A549 (cell line): Measurements from ENCODE around the gene REV1.

Source experiments
- CBX2 ChIP-seq: fragments of 200-600 bp; sonication (generic); IDR thresholded peaks from 2 replicates; pipeline ENCODE4 v1.6.1; 2016; ENCODE audit warnings: low read depth, mild to moderate bottlenecking, borderline replicate concordance
- CHD2 ChIP-seq: fragments of 150-350 bp; IDR thresholded peaks from 2 replicates; pipeline ENCODE4 v1.6.1; 2014; ENCODE audit warnings: low read length; ENCODE audit not compliant: partially characterized antibody
- ESRRA ChIP-seq: fragments of 150-350 bp; IDR thresholded peaks from 2 replicates; pipeline ENCODE4 v1.6.1; 2014; ENCODE audit warnings: mild to moderate bottlenecking, low read length, borderline replicate concordance
- MAFK ChIP-seq: fragments of 450-650 bp; IDR thresholded peaks from 2 replicates; pipeline ENCODE4 v1.6.1; 2014; ENCODE audit not compliant: partially characterized antibody
- MAX ChIP-seq: IDR thresholded peaks from 2 replicates; pipeline ENCODE4 v1.6.1; 2012
- RFX5 ChIP-seq: fragments of 450-650 bp; IDR thresholded peaks from 2 replicates; pipeline ENCODE4 v1.7.1; 2014; ENCODE audit warnings: antibody characterized with exemption, mild to moderate bottlenecking, moderate library complexity
- TP53 ChIP-seq: fragments of 250-450 bp; sonication (Bioruptor Pico); IDR thresholded peaks from 2 replicates; pipeline ENCODE4 v1.5.0; 2021; ENCODE audit warnings: mild to moderate bottlenecking, moderate library complexity
- TF ChIP-seq, protein P1 (sequence below): fragments of >200 bp; sonication (Bioruptor Twin); formaldehyde crosslinking; IDR thresholded peaks from 3 replicates; pipeline ENCODE4 v1.5.1; 2016
- TF ChIP-seq, protein P2 (sequence below): IDR thresholded peaks from 2 replicates; pipeline ENCODE4 v1.6.1; 2012; ENCODE audit warnings: low read depth, borderline replicate concordance

- TF ChIP-seq, protein P1, sequence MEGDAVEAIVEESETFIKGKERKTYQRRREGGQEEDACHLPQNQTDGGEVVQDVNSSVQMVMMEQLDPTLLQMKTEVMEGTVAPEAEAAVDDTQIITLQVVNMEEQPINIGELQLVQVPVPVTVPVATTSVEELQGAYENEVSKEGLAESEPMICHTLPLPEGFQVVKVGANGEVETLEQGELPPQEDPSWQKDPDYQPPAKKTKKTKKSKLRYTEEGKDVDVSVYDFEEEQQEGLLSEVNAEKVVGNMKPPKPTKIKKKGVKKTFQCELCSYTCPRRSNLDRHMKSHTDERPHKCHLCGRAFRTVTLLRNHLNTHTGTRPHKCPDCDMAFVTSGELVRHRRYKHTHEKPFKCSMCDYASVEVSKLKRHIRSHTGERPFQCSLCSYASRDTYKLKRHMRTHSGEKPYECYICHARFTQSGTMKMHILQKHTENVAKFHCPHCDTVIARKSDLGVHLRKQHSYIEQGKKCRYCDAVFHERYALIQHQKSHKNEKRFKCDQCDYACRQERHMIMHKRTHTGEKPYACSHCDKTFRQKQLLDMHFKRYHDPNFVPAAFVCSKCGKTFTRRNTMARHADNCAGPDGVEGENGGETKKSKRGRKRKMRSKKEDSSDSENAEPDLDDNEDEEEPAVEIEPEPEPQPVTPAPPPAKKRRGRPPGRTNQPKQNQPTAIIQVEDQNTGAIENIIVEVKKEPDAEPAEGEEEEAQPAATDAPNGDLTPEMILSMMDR = no peak
- TF ChIP-seq MAFK (no peak), MAX (no peak), ESRRA (no peak), TP53 (CRISPR knock-in tag) (no peak), CHD2 (no peak), RFX5 (no peak), CBX2 (no peak)
- TF ChIP-seq, protein P2, sequence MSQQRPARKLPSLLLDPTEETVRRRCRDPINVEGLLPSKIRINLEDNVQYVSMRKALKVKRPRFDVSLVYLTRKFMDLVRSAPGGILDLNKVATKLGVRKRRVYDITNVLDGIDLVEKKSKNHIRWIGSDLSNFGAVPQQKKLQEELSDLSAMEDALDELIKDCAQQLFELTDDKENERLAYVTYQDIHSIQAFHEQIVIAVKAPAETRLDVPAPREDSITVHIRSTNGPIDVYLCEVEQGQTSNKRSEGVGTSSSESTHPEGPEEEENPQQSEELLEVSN = no peak
Observed at GRCh38 chr2:99444222-99444621, 45.6 kb downstream of the REV1 start.
